ENCODE data around the gene BOLA2B. TPM values are rescaled to one million over a fixed set of nuclear protein-coding genes. Genes with fewer than 3 reads are reported as not detected.

BOLA2B gene
- total RNA-seq, 4 donors from 2014 or later: 4.7 to 34.1 (median 27.5) TPM; not detected in 1

GRCh38 chr16:30166202-30166902 is 27.1 kb downstream of the BOLA2B start:
- intact Hi-C loops (cut with DNase I; ENCODE audit: low total_unique reads): no loop called here
- TF ChIP-seq POLR2A (IDR thresholded peaks at IDR 0.05): no peak
- no peak for TF ChIP-seq CTCF (IDR thresholded peaks at IDR 0.05)
- no peak for DNase-seq

GRCh38 chr16:30163538-30163937 is 29.9 kb downstream of the BOLA2B start:
- intact Hi-C loops (cut with DNase I; ENCODE audit: low total_unique reads): no loop called here
- Histone ChIP-seq H3K27ac (no peak overlapping the region), H3K4me3 (no peak overlapping the region), H3K27me3 (no peaks in the 10 kb centered on the region), H3K4me1 (no peaks in the 10 kb centered on the region), H3K9me3 (no peaks in the 10 kb centered on the region), H3K36me3 (no peaks in the 10 kb centered on the region)
- DNase-seq: no peak
- no peak for TF ChIP-seq CTCF (IDR thresholded peaks at IDR 0.05)
- no peak for TF ChIP-seq POLR2A (IDR thresholded peaks at IDR 0.05)

More at GRCh38 chr16:30166202-30166902, 27.1 kb downstream of the BOLA2B start:
- no peaks in the 10 kb centered on the region for H3K27me3 ChIP-seq
- H3K4me1 ChIP-seq: no peaks in the 10 kb centered on the region
- no peaks in the 10 kb centered on the region for H3K36me3 ChIP-seq
- no peaks in the 10 kb centered on the region for H3K9me3 ChIP-seq
- H3K4me3 ChIP-seq: no peak overlapping the region
- H3K27ac ChIP-seq: no peak overlapping the region

- H3K27me3 ChIP-seq: no peaks in the 10 kb centered on the region
- H3K4me1 ChIP-seq: no peaks in the 10 kb centered on the region
- intact Hi-C loops (cut with DNase I; ENCODE audit: low total_unique reads): no loop called here
- H3K9me3 ChIP-seq: no peaks in the 10 kb centered on the region
- no peaks in the 10 kb centered on the region for H3K36me3 ChIP-seq
- H3K4me3 ChIP-seq: no peak overlapping the region
- no peak for DNase-seq
- H3K27ac ChIP-seq: no peak overlapping the region
- no peak for TF ChIP-seq CTCF (IDR thresholded peaks at IDR 0.05)
- no peak for TF ChIP-seq POLR2A (IDR thresholded peaks at IDR 0.05)
These were observed 36.3 kb downstream of the BOLA2B start for GRCh38 chr16:30157214-30157613.

- Histone ChIP-seq H3K27ac (no peak overlapping the region), H3K4me1 (no peaks in the 10 kb centered on the region), H3K4me3 (no peak overlapping the region), H3K36me3 (no peaks in the 10 kb centered on the region), H3K9me3 (no peaks in the 10 kb centered on the region), H3K27me3 (no peaks in the 10 kb centered on the region)
- no peak for DNase-seq
- intact Hi-C loops (cut with DNase I; ENCODE audit: low total_unique reads): no loop called here
- TF ChIP-seq CTCF (IDR thresholded peaks at IDR 0.05): no peak
- no peak for TF ChIP-seq POLR2A (IDR thresholded peaks at IDR 0.05)
These were observed 38.3 kb downstream of the BOLA2B start for GRCh38 chr16:30155188-30155587.

GRCh38 chr16:30152517-30152916 is 40.9 kb downstream of the BOLA2B start:
- no peak for TF ChIP-seq CTCF (IDR thresholded peaks at IDR 0.05)
- TF ChIP-seq POLR2A (IDR thresholded peaks at IDR 0.05): no peak
- Histone ChIP-seq H3K4me1 (no peaks in the 10 kb centered on the region), H3K36me3 (no peaks in the 10 kb centered on the region), H3K9me3 (no peaks in the 10 kb centered on the region), H3K27ac (no peak overlapping the region), H3K27me3 (no peaks in the 10 kb centered on the region), H3K4me3 (no peak overlapping the region)
- intact Hi-C loops (cut with DNase I; ENCODE audit: low total_unique reads): no loop called here
- no peak for DNase-seq

All from uterus (tissue), 4 donors.